Activated CD4-positive, CD25-positive, alpha-beta regulatory T cell treated with anti-CD3 and anti-CD28 coated beads, Interleukin-2, amount 50 U/mL, for 16 hours (primary cell): ENCODE data around the gene PIK3R5.

ENCODE experiments used
- DNase-seq: peaks from one replicate; pipeline ENCODE4 v3.0.0-alpha.2; 2020; ENCODE audit warnings: low read depth, low spot score

Gene PIK3R5

GRCh38 chr17:8924595-8924994, 40.9 kb downstream of the PIK3R5 start:
- DNase-seq, result no peak

- DNase-seq, result no peak
These were observed 41.7 kb downstream of the PIK3R5 start for GRCh38 chr17:8923762-8924161.

GRCh38 chr17:8922928-8923327, 42.6 kb downstream of the PIK3R5 start:
- no peak for DNase-seq

DNA sequence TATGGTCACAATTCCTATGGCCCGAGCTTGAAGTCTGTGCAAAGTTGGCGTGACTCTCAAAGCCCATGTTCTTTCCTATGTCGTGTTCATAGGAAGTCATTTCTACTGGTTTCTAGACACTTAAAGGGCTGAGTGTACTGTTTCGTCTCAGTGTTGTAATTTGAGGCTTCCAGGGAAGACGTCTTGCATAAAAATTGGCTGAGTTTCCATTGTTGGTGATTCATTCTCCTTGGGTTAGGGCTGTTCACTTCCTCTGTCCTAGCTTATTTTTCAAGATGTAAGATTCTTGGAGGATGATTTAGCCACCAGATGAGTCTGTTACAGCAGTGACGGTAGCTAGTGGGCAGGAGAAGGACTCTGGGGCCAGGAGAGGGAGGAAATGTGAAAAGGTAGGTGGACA, 43.1 kb downstream of the PIK3R5 start:
- no peak for DNase-seq

DNA sequence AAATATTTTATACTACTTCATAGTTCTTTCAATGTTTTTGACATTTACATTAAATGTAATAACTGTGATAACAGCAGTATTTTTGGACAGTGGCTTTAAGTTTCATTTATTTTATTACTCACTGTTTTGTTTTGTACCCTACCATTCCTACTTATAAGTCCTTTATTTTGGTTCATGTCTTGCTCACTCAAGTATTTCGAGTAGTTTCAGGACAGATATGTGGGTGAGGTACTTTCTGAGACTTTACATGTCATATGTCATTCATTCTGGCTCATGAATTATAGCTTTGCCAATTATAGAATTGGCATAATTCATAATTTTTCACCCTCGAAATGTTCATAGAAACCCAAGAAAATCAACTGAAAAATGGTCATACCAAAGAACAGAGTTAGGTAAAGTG, 44.4 kb downstream of the PIK3R5 start:
- no peak for DNase-seq

DNA sequence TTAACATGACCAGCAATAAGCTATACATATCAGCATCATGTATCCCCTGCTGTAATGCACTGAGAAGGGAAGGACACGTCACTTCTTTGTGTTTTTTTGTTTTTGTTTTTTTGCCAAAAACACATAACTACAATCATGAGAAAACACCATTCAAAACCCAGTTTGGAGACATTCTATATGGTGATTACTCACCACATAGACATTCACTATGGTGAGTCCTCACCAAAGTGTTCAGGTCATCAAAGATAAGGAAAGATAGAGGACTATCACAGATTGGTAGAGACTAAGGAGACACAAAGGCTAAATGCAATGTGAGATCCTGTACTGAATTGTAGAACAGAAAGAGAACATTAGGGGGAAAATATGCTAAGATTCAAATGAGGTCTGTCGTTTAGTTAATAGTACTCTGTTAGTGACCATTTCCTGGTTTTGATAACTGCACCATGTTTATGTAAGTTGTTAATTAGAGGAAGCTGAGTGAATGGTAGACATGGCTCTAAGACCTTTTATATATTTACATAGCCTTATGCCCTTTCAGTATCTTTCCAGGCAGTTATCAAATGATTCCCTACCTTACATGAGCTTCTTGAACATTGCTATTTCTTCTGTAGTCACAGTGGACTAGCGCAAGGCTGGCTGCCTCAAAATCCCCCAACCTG, 46.6 kb downstream of the PIK3R5 start:
- DNase-seq, result no peak

- no peak for DNase-seq
These were observed 49.0 kb downstream of the PIK3R5 start for GRCh38 chr17:8916466-8916865.

DNA sequence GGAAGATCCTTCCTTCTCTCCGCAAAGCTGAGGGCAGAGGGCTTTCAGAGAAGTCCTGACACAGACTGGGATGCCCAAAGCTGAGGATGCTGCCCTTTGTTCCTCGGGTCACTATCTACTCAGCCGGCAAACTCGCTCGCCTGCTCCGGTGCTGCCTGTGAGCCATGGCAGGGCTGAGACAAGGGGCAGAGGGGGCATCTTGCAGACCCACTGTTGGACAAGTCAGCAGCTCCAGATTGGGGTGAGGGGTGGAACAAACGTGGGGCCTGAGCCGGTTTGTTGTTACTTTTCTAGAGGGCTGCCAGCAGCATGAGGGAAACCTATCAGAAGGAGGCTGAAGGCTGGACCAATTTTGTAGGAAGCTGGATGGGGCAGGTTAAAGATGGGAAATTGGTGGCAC, 51.0 kb downstream of the PIK3R5 start:
- no peak for DNase-seq

DNA sequence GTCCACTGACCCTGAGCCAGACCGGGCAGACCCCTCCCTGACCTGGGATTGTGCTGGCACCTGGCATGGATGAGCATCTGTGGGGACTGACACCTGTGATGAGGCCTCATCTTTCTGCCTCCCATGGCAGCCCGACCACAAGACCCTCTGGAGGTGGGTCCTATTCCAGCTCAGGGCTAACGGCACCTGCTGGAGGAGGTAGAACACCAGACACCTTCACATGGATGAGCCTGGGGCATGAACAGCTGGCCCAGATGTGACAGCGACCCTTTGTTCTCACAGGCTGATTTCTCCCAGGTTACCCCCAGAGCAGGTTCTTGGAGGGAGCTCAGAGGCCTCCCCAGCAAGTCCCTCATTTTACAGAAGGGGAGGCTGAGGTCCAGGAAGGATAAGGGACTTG, 51.6 kb downstream of the PIK3R5 start:
- no peak for DNase-seq

DNA sequence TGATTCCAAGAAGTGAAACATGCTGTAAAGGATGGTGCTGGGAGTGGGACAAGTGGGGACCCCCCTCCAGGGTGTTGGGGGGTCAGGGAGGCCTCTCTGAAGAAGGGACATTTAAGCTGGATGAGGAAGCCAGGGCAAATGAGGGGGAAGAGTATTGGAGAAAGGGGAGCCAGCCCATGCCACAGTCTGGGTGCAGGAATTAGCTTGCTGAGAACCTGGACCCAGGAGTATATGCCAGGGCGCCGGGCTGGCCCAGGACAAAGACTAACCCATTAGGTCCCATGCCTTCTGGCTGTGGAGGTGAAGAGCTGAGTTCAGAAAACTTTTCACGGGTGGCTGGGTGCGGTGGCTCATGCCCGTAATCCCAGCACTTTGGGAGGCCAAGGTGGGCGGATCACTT, 52.4 kb downstream of the PIK3R5 start:
- no peak for DNase-seq

- DNase-seq, result no peak
These were observed 53.2 kb downstream of the PIK3R5 start for GRCh38 chr17:8912084-8912981.

GRCh38 chr17:8910969-8911604, 54.4 kb downstream of the PIK3R5 start:
- no peak for DNase-seq

DNA sequence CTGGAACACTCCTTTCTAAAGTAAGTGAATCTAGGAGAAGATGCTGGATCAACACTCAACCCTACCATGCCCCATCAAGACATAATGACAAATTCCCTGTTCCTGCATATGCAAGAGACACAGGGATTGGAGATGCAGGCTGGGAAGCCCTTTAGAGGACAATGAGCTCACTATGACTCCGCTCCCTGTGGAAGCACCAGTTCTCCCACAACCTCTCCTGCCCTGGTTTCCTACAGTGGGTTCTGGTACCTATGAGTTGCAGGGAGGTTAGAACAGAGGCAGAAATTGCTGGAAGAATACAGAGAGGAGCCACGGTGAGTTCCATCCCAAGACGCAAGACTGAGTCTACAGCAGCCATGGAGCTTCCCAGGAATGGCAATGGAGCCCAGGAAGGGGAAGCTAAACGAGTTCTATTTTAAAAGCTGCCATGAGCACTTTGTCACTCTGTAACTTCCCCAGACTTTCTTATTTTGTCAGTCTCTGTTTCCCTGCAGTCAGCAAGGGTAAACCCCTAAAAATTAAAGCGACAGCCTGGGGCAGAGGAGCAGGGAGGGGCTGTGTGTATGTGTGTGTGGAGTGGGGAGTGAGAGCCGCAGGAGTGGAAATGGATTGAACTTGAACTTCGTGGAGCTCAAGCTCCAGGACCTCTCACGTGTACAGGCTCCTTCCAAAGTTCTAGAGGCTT, 55.8 kb downstream of the PIK3R5 start:
- DNase-seq, result no peak

- DNase-seq, result no peak
These were observed 60.2 kb downstream of the PIK3R5 start for GRCh38 chr17:8905331-8905730.

DNA sequence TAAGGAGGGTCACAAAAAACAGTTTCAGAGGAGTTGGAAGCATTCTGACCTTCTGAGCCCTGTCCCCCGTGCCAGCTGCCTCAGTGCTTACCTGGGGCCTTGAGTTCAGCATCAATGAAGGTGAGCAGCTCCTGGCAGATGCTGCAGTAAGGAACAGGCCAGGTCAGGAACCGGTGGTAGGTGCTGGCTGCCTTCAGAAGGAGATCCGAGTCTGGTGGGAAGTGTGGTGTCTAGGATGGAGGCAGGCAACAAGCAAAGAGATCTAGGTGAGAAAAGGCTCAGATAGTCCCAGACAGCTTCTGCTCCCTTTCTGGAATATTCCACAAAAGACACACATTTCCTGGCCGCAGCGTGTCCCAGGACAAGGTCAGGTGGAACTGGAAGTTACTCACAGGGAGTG, 60.8 kb downstream of the PIK3R5 start:
- no peak for DNase-seq

GRCh38 chr17:8904201-8904600, 61.3 kb downstream of the PIK3R5 start:
- no peak for DNase-seq

DNA sequence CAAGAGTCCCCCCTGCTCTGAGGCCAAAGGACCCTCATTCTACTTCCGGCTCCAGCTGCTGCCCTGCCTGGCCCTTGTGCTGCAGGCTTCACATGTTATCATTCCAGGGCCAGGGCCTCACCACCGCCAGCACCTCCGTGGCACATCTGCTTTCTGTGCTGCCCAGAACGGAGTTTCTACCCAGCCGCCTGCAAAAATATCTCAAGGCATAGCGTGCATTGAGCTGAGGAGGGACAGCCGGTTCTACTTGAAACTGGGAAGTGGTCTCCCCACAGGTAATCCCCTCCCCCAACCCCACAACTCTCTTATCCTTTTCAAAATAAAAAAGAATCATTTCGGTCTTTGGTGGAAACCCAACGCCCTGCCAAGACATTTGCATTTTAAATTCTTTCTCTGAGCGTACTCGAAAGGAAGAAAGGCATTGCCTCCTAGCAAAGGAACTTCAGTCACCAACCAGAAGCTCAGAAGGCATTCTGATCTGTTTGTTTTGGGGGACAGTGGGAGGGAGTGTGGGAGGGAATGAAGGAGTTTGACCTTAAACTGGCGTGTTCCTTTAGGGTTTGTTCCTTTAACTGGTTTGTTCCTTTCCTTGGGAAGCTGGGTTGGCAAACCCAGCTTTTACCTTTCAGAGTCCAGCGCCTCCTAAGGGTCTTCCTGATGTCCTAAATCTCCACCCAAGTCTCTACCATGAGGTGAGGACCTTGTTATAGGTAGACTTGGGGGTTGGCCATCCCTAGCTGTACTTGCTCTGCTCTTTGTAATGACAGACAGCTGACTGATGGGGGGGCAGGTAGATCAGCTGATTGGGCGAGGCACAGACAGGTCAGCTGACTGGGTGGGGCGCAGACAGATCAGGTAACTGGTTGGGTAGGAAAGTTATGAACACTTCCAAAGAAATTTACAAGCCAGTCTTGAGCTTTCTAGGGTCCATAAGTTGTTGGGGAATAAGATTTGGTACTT, 64.6 kb downstream of the PIK3R5 start:
- DNase-seq, result no peak

DNA sequence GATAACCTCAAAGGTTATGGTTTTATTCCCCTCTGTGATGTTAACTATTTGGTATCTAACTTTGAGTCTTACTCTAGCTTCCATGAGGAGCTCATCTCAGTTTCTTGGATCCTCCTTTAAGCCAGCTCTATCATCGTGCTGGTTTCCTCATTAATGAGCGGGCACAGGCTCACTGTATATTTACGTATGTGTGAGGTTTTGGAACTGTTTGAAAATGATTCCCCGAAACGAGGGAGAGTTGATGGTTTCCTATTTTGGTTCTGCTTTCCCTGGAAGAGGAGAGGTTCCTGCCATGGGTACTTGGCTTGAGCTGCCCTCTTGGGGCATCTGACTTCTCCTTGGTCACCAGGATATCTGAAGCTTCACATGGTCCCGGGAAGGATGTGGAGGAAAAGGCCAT, 65.3 kb downstream of the PIK3R5 start:
- DNase-seq, result no peak

DNA sequence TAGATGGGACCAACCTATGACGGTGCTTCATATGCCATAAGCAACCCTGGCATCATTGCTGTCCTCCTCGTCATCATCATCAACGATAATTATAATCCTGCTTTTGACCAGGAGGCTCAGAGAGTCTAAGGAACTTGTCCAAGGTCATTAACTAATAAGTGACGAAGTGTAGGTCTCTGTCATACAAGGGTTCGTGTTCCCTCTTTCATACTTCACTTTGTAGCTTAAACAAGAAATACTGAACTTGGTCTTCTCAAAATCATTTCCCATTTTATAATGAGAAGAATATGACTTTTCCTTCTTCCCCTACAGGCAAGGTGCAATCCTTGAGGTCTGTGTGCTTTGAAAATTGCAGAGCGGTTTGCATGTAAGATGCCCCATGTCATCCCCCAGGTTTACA, 66.9 kb downstream of the PIK3R5 start:
- no peak for DNase-seq

DNA sequence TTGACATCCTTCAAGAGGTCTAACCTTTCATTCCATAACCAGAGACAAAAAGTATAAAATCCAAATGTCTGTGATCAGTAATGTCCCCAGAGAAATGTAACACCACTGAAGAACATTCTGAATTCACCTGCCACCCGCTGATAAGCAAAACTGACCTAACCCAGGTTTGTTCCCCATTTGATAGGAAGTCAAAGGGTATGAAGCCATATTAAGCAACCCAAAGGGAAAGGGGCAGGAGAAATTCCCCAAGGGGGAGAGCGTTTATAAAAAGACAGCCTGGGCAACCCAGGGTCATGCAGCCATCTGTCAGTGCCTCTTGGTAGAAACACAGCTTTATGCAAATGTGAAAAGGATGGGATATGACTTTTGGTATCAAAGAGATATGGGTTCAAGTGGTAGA, 67.4 kb downstream of the PIK3R5 start:
- no peak for DNase-seq
